Loucy (cell line): ENCODE data around the gene LEPROT.

ENCODE experiments used
- H2AFZ ChIP-seq: fragments of 200-600 bp; sonication (generic); 2 replicates; pipeline ENCODE4 v1.6.0; 2016; ENCODE audit warnings: antibody characterized with exemption, mild to moderate bottlenecking, low read length, moderate library complexity
- H3F3A ChIP-seq: fragments of 200-600 bp; 2 replicates; pipeline ENCODE4 v1.6.0; 2016; ENCODE audit warnings: antibody characterized with exemption, low read depth, mild to moderate bottlenecking
- H3K27me3 ChIP-seq: fragments of 200-600 bp; sonication (generic); 2 replicates; pipeline ENCODE4 v1.6.1; 2014; ENCODE audit warnings: low read length, mild to moderate bottlenecking; ENCODE audit not compliant: insufficient read depth, poor library complexity, severe bottlenecking
- H3K36me3 ChIP-seq: fragments of 200-600 bp; sonication (generic); 2 replicates; pipeline ENCODE4 v1.6.1; 2016; ENCODE audit warnings: low read length; ENCODE audit not compliant: insufficient read depth
- H3K4me1 ChIP-seq: fragments of 200-600 bp; sonication (generic); 2 replicates; pipeline ENCODE4 v1.5.1; 2014; ENCODE audit warnings: low read length, mild to moderate bottlenecking; ENCODE audit not compliant: insufficient read depth, poor library complexity, severe bottlenecking
- H3K4me2 ChIP-seq: fragments of 200-600 bp; sonication (generic); 2 replicates; pipeline ENCODE4 v1.6.0; 2014; ENCODE audit warnings: antibody characterized with exemption, low read length, low read depth, mild to moderate bottlenecking; ENCODE audit not compliant: poor library complexity, severe bottlenecking
- H3K4me3 ChIP-seq: fragments of 200-600 bp; sonication (generic); 2 replicates; pipeline ENCODE4 v1.5.1; 2014; ENCODE audit warnings: low read length, mild to moderate bottlenecking, mixed read lengths; ENCODE audit not compliant: poor library complexity, severe bottlenecking
- H3K79me2 ChIP-seq: fragments of 200-600 bp; sonication (generic); 2 replicates; pipeline ENCODE4 v1.6.1; 2014; ENCODE audit warnings: low read length; ENCODE audit not compliant: insufficient read depth
- H3K9ac ChIP-seq: fragments of 200-600 bp; sonication (generic); 2 replicates; pipeline ENCODE4 v1.6.0; 2014; ENCODE audit warnings: mild to moderate bottlenecking, low read depth, low read length, moderate library complexity; ENCODE audit not compliant: poor library complexity, severe bottlenecking
- H3K9me2 ChIP-seq: fragments of 200-600 bp; sonication (generic); replicated peaks from 2 replicates; pipeline ENCODE4 v1.6.1; 2016; ENCODE audit warnings: low read depth, low read length, mixed read lengths
- H3K9me3 ChIP-seq: fragments of 200-600 bp; sonication (generic); 2 replicates; pipeline ENCODE4 v1.6.1; 2014; ENCODE audit warnings: mild to moderate bottlenecking, antibody characterized with exemption, low read length, low read depth; ENCODE audit not compliant: insufficient read depth
- H4K20me1 ChIP-seq: fragments of 200-600 bp; sonication (generic); 2 replicates; pipeline ENCODE4 v1.6.0; 2014; ENCODE audit warnings: antibody characterized with exemption, low read length, mild to moderate bottlenecking; ENCODE audit not compliant: insufficient read depth, poor library complexity, severe bottlenecking
- EZH2phosphoT487 ChIP-seq: fragments of 200-600 bp; IDR thresholded peaks from 2 replicates; pipeline ENCODE4 v1.6.1; 2018; ENCODE audit warnings: antibody characterized with exemption, mild to moderate bottlenecking, moderate library complexity, borderline replicate concordance
- TF ChIP-seq, protein P1 (sequence below): fragments of 200-600 bp; sonication (generic); conservative IDR thresholded peaks from 2 replicates; pipeline ENCODE4 v1.5.1; 2014; ENCODE audit warnings: mild to moderate bottlenecking, antibody characterized with exemption, low read length

Gene LEPROT

DNA sequence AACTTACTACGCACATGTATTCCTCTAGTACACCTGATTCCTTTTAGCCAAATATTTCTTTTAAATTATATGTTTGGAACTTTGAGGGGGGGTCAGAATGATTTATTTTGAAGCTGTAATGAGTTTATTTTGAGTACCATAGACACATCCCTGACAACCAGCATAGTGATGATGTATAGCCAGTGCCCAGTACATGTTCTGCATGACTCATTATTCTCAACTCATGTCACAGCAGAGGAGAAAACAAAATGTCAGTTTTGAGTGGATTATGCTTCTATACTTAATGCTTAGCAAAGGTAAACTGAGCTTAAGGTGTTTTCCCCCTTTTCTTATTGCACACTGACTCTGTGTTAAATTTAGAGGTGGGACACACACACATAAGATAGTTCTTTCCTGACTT, 22.4 kb upstream of the LEPROT start:
- Histone ChIP-seq H3K27me3 (no peaks in the 10 kb centered on the region), H3K9me2 (no peaks in the 10 kb centered on the region), H3K9ac (no peak overlapping the region), H3K4me1 (no peaks in the 10 kb centered on the region), H3K36me3 (peaks cover 12% of the 10 kb centered on the region; the same call in 1 of the 2 replicates), H4K20me1 (no peaks in the 10 kb centered on the region), H2AFZ (no peak overlapping the region), H3K9me3 (no peaks in the 10 kb centered on the region), H3K4me3 (no peak overlapping the region), H3K4me2 (no peak overlapping the region), H3K79me2 (no peaks in the 10 kb centered on the region), H3F3A (no peaks in the 10 kb centered on the region)
- TF ChIP-seq EZH2phosphoT487 = no peak

DNA sequence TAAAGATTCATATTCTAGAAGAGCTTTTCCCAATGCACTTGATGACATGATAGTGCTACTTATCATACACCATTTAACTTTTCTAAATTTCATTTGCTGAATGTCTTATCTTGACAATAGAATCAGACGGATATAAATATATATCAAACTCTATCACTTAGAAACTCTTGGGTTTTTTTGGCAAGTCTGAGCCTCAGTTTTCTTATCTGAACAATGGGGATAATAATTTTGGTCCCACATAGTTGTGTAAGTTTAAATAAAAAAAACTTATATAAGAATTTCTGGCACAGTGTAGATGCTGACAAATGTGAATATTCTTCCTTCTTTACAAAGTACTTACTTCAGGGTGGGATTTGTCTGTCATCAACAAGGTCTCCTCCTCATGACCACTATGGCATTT, 21.5 kb upstream of the LEPROT start:
- Histone ChIP-seq H3K9ac (no peak overlapping the region), H3K79me2 (no peaks in the 10 kb centered on the region), H3K36me3 (peaks cover 12% of the 10 kb centered on the region; the same call in 1 of the 2 replicates), H4K20me1 (no peaks in the 10 kb centered on the region), H3F3A (no peaks in the 10 kb centered on the region), H3K4me1 (no peaks in the 10 kb centered on the region), H3K9me3 (no peaks in the 10 kb centered on the region), H3K9me2 (no peaks in the 10 kb centered on the region), H3K4me2 (no peak overlapping the region), H3K4me3 (no peak overlapping the region), H3K27me3 (no peaks in the 10 kb centered on the region), H2AFZ (no peak overlapping the region)
- no peak for TF ChIP-seq EZH2phosphoT487
- TF ChIP-seq, protein P1, sequence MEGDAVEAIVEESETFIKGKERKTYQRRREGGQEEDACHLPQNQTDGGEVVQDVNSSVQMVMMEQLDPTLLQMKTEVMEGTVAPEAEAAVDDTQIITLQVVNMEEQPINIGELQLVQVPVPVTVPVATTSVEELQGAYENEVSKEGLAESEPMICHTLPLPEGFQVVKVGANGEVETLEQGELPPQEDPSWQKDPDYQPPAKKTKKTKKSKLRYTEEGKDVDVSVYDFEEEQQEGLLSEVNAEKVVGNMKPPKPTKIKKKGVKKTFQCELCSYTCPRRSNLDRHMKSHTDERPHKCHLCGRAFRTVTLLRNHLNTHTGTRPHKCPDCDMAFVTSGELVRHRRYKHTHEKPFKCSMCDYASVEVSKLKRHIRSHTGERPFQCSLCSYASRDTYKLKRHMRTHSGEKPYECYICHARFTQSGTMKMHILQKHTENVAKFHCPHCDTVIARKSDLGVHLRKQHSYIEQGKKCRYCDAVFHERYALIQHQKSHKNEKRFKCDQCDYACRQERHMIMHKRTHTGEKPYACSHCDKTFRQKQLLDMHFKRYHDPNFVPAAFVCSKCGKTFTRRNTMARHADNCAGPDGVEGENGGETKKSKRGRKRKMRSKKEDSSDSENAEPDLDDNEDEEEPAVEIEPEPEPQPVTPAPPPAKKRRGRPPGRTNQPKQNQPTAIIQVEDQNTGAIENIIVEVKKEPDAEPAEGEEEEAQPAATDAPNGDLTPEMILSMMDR = no peak

DNA sequence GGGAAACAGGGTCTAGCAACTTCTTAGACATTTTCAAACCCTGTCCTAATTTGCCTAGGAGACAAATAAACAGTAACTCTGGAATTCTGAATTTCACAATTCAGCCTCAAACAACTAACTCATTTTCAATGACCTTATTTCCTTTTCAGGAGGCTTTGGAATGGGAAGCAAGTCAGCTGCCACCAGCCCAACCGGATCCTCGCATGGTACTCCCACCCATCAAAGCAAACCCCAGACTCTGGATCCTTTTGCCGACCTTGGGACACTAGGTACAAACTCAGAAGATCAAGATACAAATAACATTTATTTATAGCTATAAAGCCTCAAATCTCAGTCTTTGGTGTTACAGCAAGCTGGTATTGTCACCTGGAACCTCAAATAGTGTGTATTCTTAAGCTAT, 18.9 kb upstream of the LEPROT start:
- no peak for TF ChIP-seq EZH2phosphoT487
- TF ChIP-seq, protein P1 = no peak
- Histone ChIP-seq H3K9me3 (no peaks in the 10 kb centered on the region), H3K9me2 (no peaks in the 10 kb centered on the region), H3K4me3 (no peak overlapping the region), H3K27me3 (no peaks in the 10 kb centered on the region), H3F3A (no peaks in the 10 kb centered on the region), H3K36me3 (peaks cover 17% of the 10 kb centered on the region; the same call in 1 of the 2 replicates), H2AFZ (no peak overlapping the region), H4K20me1 (no peaks in the 10 kb centered on the region), H3K9ac (no peak overlapping the region), H3K4me1 (no peaks in the 10 kb centered on the region), H3K79me2 (no peaks in the 10 kb centered on the region), H3K4me2 (no peak overlapping the region)

DNA sequence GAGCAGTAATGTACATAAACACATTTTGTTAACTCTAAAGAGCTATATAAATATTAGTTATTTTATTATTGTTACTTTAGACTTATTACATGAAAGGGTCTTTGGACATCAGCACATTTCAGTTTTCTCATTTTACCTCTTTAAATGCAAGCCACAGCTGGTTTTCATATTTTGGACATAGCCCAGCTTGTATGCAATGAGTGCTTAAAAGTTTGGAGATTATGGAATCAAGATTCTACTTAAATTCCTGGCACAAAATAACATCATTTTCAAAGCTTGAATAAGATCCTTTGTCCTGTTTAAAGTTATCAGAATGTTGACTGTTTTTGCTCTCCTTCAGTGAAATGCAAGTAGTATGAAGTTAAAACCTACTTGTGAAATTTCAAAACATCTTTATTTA, 15.5 kb upstream of the LEPROT start:
- H4K20me1 ChIP-seq = no peaks in the 10 kb centered on the region
- no peaks in the 10 kb centered on the region for H3K9me2 ChIP-seq
- TF ChIP-seq, protein P1 = no peak
- no peak for TF ChIP-seq EZH2phosphoT487
- no peaks in the 10 kb centered on the region for H3K79me2 ChIP-seq
- H3F3A ChIP-seq = no peaks in the 10 kb centered on the region
- no peak overlapping the region for H2AFZ ChIP-seq
- no peaks in the 10 kb centered on the region for H3K27me3 ChIP-seq
- peaks cover 28% of the 10 kb centered on the region; the same call in 1 of the 2 replicates for H3K36me3 ChIP-seq
- H3K9ac ChIP-seq = no peak overlapping the region
- no peak overlapping the region for H3K4me2 ChIP-seq
- H3K4me3 ChIP-seq = no peak overlapping the region
- no peaks in the 10 kb centered on the region for H3K9me3 ChIP-seq
- no peaks in the 10 kb centered on the region for H3K4me1 ChIP-seq
